HepG2 (cell line): ENCODE measurements around the gene C1orf198. TPM values are rescaled to one million over a fixed set of nuclear protein-coding genes. Genes with fewer than 3 reads are reported as not detected.

Experiments used
- CHD4 ChIP-seq: fragments of 200-600 bp; sonication (generic); IDR thresholded peaks from 2 replicates; pipeline ENCODE4 v1.7.0; 2017; ENCODE audit warnings: mild to moderate bottlenecking, low read length, borderline replicate concordance
- CSRNP2 ChIP-seq: sonication (generic); formaldehyde crosslinking; conservative IDR thresholded peaks from 2 replicates; pipeline ENCODE4 v1.8.0; 2022; ENCODE audit warnings: low read depth, missing genetic modification reagents
- ZNF318 ChIP-seq: sonication (generic); formaldehyde crosslinking; IDR thresholded peaks from 2 replicates; pipeline ENCODE4 v1.4.0; 2020; ENCODE audit warnings: mild to moderate bottlenecking, missing genetic modification reagents
- polyA plus RNA-seq, 8 experiments: library from polyadenylated mRNA; depleted of rRNA in 3 of 8; stranded (reverse) in 7 of 8; unstranded in 1 of 8; fragments of >200 nt; fragmentation: Illumina TruSeq in 4 of 8; extraction: Trizol in 4 of 8; gene quantifications; 2 replicates each; pipeline versions ENCODE4 v1.2.1 to v1.2.3, GENCODE V29; 2011 to 2016; ENCODE audit warnings: low read depth in 4 of 8, missing spikeins in 1 of 8, mixed read lengths in 1 of 8; ENCODE audit not compliant: insufficient read depth in 1 of 8
- total RNA-seq, 5 experiments: library from RNA; depleted of rRNA; stranded (reverse); fragments of >200 nt; fragmentation: Illumina TruSeq; extraction: Trizol; gene quantifications; 2 replicates each; pipeline ENCODE4 v1.2.3, GENCODE V29; 2016; ENCODE audit warnings: low read depth in 1 of 5
- TF ChIP-seq, protein P1 (sequence below): sonication (generic); formaldehyde crosslinking; IDR thresholded peaks from 2 replicates; pipeline ENCODE4 v1.9.0; 2021; ENCODE audit warnings: missing genetic modification reagents, mild to moderate bottlenecking, borderline replicate concordance

The C1orf198 gene
- total and polyA plus RNA-seq, 2 of the 13 experiments (the other 11 are each of a cell fraction or from before 2014, with no cell fraction given) = 12.7 to 13.4 TPM

DNA sequence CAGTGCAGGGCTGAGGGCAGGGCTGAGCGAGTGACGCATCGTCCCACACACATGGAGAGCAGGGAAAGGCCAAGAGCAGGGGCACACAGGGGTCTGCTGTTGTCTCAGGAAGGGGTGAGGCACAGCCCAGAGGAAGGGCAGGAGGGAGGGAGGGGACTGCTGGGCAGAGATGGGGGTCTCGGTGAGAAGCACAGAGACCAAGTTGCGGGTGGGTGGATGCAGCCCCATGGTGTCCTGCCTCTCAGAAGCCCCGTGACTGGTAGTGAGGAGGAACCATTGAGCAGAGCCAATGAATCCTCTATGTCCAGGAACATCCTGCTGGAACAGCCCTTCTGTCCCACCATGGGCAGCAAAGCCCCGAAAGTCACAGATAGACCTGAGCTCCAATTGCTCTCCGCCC lies 17.8 kb downstream of the C1orf198 start (continued):
- TF ChIP-seq CHD4 (no peak), CSRNP2 (CRISPR knock-in tag) (no peak), ZNF318 (no peak)
- TF ChIP-seq, protein P1, sequence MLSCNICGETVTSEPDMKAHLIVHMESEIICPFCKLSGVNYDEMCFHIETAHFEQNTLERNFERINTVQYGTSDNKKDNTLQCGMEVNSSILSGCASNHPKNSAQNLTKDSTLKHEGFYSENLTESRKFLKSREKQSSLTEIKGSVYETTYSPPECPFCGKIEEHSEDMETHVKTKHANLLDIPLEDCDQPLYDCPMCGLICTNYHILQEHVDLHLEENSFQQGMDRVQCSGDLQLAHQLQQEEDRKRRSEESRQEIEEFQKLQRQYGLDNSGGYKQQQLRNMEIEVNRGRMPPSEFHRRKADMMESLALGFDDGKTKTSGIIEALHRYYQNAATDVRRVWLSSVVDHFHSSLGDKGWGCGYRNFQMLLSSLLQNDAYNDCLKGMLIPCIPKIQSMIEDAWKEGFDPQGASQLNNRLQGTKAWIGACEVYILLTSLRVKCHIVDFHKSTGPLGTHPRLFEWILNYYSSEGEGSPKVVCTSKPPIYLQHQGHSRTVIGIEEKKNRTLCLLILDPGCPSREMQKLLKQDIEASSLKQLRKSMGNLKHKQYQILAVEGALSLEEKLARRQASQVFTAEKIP (CRISPR knock-in tag) = no peak
